ENCODE results near the gene TCF12. TPM values are rescaled to one million over a fixed set of nuclear protein-coding genes. Genes with fewer than 3 reads are reported as not detected.
A peak's percentile ranks its signal among the peaks of the same experiment; 100 is the strongest.

The TCF12 gene
- total RNA-seq, 1 donor from 2014 or later = 33.2 TPM

DNA sequence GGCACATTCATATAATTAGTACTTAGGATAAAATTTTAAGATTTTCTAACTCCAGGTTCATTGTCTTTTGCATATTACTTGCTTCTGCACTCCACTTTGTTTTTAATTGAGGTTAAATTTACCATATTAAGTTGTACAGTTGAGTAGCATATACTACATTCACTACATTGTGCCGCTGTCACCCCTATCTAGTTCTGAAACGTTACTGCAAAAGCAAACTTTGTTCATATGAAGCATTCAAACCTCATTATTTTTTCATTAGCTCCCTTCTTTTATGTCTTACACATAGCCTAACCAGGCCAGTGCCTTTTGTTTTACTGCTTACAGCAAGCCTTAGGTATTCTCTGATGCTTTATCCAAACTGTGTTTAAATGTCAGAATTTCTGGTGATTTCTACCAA lies 274.7 kb downstream of the TCF12 start:
- no peak overlapping the region for H3K4me3 ChIP-seq (ENCODE audit: low read depth, low read length)
- H3K27me3 ChIP-seq (ENCODE audit: control insufficient read depth, insufficient read depth, low read length) = no peaks in the 10 kb centered on the region
- DNase-seq (ENCODE audit: low read depth) = no peak
- no peak for FAIRE-seq
- peaks cover 1% of the 10 kb centered on the region for H3K36me3 ChIP-seq (ENCODE audit: control insufficient read depth, insufficient read depth, low read length)
- TF ChIP-seq CTCF (IDR thresholded peaks at IDR 0.05; ENCODE audit: insufficient read depth, low read length, severe bottlenecking) = no peak

- TF ChIP-seq CTCF (IDR thresholded peaks at IDR 0.05; ENCODE audit: insufficient read depth, low read length, severe bottlenecking) = no peak
- FAIRE-seq (no peak), DNase-seq (ENCODE audit: low read depth) (no peak)
- Histone ChIP-seq H3K4me3 (ENCODE audit: low read depth, low read length) (no peak overlapping the region), H3K27me3 (ENCODE audit: control insufficient read depth, insufficient read depth, low read length) (no peaks in the 10 kb centered on the region), H3K36me3 (ENCODE audit: control insufficient read depth, insufficient read depth, low read length) (peaks cover 1% of the 10 kb centered on the region)
Observed at GRCh38 chr15:57195326-57195725, 276.9 kb downstream of the TCF12 start.

GRCh38 chr15:57196865-57197264 lies 278.4 kb downstream of the TCF12 start:
- H3K27me3 ChIP-seq (ENCODE audit: control insufficient read depth, insufficient read depth, low read length) = no peaks in the 10 kb centered on the region
- FAIRE-seq (no peak), DNase-seq (ENCODE audit: low read depth) (peak; percentile 51)
- H3K4me3 ChIP-seq (ENCODE audit: low read depth, low read length) = no peak overlapping the region
- TF ChIP-seq CTCF (IDR thresholded peaks at IDR 0.05; ENCODE audit: insufficient read depth, low read length, severe bottlenecking) = no peak
- H3K36me3 ChIP-seq (ENCODE audit: control insufficient read depth, insufficient read depth, low read length) = peaks cover 1% of the 10 kb centered on the region

GRCh38 chr15:57198131-57198530 lies 279.7 kb downstream of the TCF12 start:
- FAIRE-seq = no peak
- TF ChIP-seq CTCF (IDR thresholded peaks at IDR 0.05; ENCODE audit: insufficient read depth, low read length, severe bottlenecking) = no peak

DNA sequence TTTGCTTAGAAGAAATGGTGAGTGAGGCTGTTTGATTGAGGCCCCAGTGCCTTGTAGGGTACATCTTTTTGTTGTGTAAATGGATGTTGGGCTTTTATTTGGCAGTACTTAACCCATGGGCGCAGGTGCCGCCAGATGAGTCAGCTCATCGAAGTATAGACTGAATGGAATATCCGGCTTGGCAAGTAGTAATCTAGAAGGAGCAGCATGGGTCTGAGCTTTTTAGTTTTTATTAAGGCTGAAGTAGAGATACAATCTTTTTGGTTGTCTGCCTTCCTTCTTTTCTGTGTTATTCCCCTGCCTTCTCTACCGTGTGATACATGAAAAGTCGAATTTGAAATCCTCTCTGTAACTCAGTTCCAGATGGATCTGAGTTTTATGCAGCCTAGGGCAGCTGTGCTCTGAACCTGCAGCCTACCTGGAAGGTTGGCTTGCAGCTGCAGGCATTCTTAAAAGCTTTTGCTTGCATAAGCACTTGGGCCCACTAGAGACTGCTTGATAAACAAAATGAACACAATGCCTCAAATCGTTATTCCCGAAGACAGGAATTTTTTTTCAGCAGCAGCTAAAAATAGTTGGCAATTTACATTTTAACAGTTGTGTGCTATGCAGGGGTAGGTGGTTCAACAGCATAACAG lies 280.3 kb downstream of the TCF12 start:
- H3K4me3 ChIP-seq (ENCODE audit: low read depth, low read length) = no peak overlapping the region
- H3K27me3 ChIP-seq (ENCODE audit: control insufficient read depth, insufficient read depth, low read length) = no peaks in the 10 kb centered on the region
- TF ChIP-seq CTCF (IDR thresholded peaks at IDR 0.05; ENCODE audit: insufficient read depth, low read length, severe bottlenecking) = no peak

More at GRCh38 chr15:57198131-57198530, 279.7 kb downstream of the TCF12 start:
- Histone ChIP-seq H3K36me3 (ENCODE audit: control insufficient read depth, insufficient read depth, low read length) (peaks cover 1% of the 10 kb centered on the region), H3K27me3 (ENCODE audit: control insufficient read depth, insufficient read depth, low read length) (no peaks in the 10 kb centered on the region), H3K4me3 (ENCODE audit: low read depth, low read length) (no peak overlapping the region)
- DNase-seq (ENCODE audit: low read depth) = no peak

DNA sequence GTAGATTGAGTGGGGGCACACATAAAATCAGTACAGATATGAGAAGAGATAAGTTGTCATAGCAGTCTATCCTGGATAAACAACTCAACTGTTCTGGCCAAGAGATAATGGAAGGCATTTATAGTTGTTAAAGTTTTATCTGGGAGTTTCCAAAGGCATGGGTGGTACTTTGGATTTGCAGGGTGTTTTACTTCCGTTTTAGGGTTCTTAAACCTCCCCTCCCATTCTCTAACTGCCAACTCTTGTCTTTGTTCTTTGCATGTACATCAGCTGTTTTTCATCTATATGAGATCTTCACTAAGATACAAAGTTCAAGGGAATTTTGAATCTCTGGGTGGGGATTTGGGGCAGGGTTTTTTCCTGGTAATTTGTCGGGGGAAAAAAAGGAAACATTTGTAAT lies 283.1 kb downstream of the TCF12 start:
- FAIRE-seq (no peak), DNase-seq (ENCODE audit: low read depth) (no peak)
- TF ChIP-seq CTCF (IDR thresholded peaks at IDR 0.05; ENCODE audit: insufficient read depth, low read length, severe bottlenecking) = no peak
- no peaks in the 10 kb centered on the region for H3K27me3 ChIP-seq (ENCODE audit: control insufficient read depth, insufficient read depth, low read length)
- peaks cover 1% of the 10 kb centered on the region for H3K36me3 ChIP-seq (ENCODE audit: control insufficient read depth, insufficient read depth, low read length)
- H3K4me3 ChIP-seq (ENCODE audit: low read depth, low read length) = no peak overlapping the region

More for the DNA sequence above, 280.3 kb downstream of the TCF12 start:
- no peak for FAIRE-seq
- H3K36me3 ChIP-seq (ENCODE audit: control insufficient read depth, insufficient read depth, low read length) = peaks cover 1% of the 10 kb centered on the region
- DNase-seq (ENCODE audit: low read depth) = peak; percentile 50

All from bronchial epithelial cell (primary cell).